HuH-7.5 (cell line): ENCODE data around the gene SLC31A1.
A peak's percentile ranks its signal among the peaks of the same experiment; 100 is the strongest.

Source experiments
- DNase-seq: peaks from one replicate; pipeline ENCODE4 v3.0.0; 2011; ENCODE audit warnings: low spot score

The SLC31A1 gene

GRCh38 chr9:113221003-113221799 is at the start of gene SLC31A1, which contains the start of gene FKBP15:
Gene SLC31A1, plus strand, starts transcription at chr9:113221544. Its CDS starts 34,605 bp downstream, at chr9:113256149.
Gene FKBP15, minus strand, starts transcription at chr9:113221277. Its CDS starts 34 bp downstream, at chr9:113221243.
- DNase-seq, result peak; percentile 90

GRCh38 chr9:113173341-113173740 is 48.0 kb upstream of the SLC31A1 start:
- DNase-seq, result no peak

- no peak for DNase-seq
Measured at GRCh38 chr9:113176803-113177202, 44.5 kb upstream of the SLC31A1 start.

- DNase-seq, result no peak
Measured at GRCh38 chr9:113177251-113177650, 44.1 kb upstream of the SLC31A1 start.

GRCh38 chr9:113178087-113178486 is 43.3 kb upstream of the SLC31A1 start:
- DNase-seq, result no peak

- no peak for DNase-seq
Measured at GRCh38 chr9:113179839-113180238, 41.5 kb upstream of the SLC31A1 start.

GRCh38 chr9:113181165-113181564 is 40.2 kb upstream of the SLC31A1 start:
- DNase-seq, result no peak

GRCh38 chr9:113183956-113184488 is 37.3 kb upstream of the SLC31A1 start:
- no peak for DNase-seq

- DNase-seq, result no peak
Measured at GRCh38 chr9:113184539-113184938, 36.8 kb upstream of the SLC31A1 start.

GRCh38 chr9:113185271-113185670 is 36.1 kb upstream of the SLC31A1 start:
- DNase-seq, result no peak

GRCh38 chr9:113186137-113186755 is 35.1 kb upstream of the SLC31A1 start:
- no peak for DNase-seq

GRCh38 chr9:113187929-113188595 is 33.3 kb upstream of the SLC31A1 start:
- DNase-seq, result no peak

GRCh38 chr9:113192455-113192854 is 28.9 kb upstream of the SLC31A1 start:
- no peak for DNase-seq

GRCh38 chr9:113199683-113200329 is 21.5 kb upstream of the SLC31A1 start:
- no peak for DNase-seq

- DNase-seq, result no peak
Measured at GRCh38 chr9:113205432-113205831, 15.9 kb upstream of the SLC31A1 start.

GRCh38 chr9:113205861-113206260 is 15.5 kb upstream of the SLC31A1 start:
- DNase-seq, result no peak

- DNase-seq, result no peak
Measured at GRCh38 chr9:113210815-113211214, 10.5 kb upstream of the SLC31A1 start.

GRCh38 chr9:113215132-113215531 is 6.2 kb upstream of the SLC31A1 start:
- no peak for DNase-seq

- no peak for DNase-seq
Measured at GRCh38 chr9:113216406-113216805, 4.9 kb upstream of the SLC31A1 start.

- DNase-seq, result no peak
Measured at GRCh38 chr9:113219186-113219936, 2.0 kb upstream of the SLC31A1 start.

GRCh38 chr9:113219969-113220368 is 1.4 kb upstream of the SLC31A1 start:
- DNase-seq, result no peak
